GM12874 (cell line): ENCODE data around the gene NSD1.

Experiments
- TF ChIP-seq, protein P1 (sequence below): IDR thresholded peaks from 2 replicates; pipeline ENCODE4 v1.5.1; 2011; ENCODE audit warnings: low read depth, mild to moderate bottlenecking, control low read depth, low read length, moderate library complexity; ENCODE audit not compliant: insufficient read depth

NSD1 gene

GRCh38 chr5:177338251-177339106 lies 204.9 kb downstream of the NSD1 start:
- TF ChIP-seq, protein P1, sequence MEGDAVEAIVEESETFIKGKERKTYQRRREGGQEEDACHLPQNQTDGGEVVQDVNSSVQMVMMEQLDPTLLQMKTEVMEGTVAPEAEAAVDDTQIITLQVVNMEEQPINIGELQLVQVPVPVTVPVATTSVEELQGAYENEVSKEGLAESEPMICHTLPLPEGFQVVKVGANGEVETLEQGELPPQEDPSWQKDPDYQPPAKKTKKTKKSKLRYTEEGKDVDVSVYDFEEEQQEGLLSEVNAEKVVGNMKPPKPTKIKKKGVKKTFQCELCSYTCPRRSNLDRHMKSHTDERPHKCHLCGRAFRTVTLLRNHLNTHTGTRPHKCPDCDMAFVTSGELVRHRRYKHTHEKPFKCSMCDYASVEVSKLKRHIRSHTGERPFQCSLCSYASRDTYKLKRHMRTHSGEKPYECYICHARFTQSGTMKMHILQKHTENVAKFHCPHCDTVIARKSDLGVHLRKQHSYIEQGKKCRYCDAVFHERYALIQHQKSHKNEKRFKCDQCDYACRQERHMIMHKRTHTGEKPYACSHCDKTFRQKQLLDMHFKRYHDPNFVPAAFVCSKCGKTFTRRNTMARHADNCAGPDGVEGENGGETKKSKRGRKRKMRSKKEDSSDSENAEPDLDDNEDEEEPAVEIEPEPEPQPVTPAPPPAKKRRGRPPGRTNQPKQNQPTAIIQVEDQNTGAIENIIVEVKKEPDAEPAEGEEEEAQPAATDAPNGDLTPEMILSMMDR: no peak

DNA sequence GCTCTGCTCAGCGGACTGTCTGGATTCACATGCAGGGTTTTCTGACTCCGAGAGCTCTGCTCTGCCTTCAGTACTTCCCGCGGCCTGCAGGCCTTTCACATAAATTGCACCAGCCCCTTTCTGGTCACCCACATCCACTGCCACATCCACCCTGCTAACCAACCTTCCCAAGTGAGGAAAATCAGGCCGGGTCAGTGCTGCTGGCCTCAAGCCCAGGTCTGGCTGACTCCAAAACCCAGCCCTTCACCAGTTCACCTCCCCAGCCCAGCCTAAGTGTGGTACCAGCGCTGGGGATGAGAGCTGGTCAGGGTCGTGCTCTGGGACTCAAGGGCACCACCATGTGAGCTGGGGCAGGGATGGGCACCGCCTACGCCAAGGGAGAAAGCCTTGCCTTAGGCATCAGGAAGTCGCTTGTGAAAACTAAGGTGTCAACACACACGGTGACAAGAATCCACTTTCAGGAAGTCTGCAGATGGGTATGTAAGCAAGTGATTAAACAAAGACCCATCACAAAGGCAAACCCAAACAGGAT lies 205.6 kb downstream of the NSD1 start:
- TF ChIP-seq, protein P1: no peak

DNA sequence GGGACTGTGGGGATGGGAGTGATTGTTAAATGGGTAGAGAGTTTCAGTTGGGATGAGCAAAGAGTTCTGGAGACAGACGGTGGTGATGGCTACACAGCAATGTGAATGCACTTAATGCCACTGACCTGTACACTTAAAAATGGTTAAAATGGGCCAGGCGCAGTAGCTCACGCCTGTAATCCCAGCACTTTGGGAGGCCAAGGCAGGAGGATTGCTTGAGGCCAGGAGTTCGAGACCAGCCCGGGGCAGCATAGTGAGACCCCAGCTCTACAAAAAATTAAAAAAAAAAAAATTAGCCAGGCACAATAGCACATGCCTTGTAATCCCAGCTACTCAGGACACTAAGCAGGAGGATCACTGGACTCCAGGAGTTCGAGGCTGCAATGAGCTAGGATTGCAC lies 210.2 kb downstream of the NSD1 start:
- TF ChIP-seq, protein P1: no peak

DNA sequence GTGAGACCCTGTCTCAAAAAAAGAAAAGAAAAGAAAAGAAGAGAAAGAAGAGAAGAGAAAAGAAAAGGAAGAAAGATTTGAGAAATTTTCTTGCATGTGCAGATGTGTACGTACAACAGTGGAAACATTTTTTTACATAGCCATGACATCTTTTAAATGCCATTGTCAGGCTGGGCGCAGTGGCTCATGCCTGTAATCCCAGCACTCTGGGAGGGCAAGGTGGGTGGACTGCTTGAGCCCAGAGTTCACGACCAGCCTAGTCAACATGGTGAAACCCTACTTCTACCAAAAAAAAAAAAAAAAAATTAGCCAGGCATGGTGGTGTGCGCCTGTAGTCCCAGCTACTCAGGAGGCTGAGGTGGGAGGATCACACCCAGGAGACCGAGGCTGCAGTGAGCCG lies 211.3 kb downstream of the NSD1 start:
- TF ChIP-seq, protein P1: no peak

GRCh38 chr5:177346820-177347219 lies 213.2 kb downstream of the NSD1 start:
- TF ChIP-seq, protein P1: no peak

DNA sequence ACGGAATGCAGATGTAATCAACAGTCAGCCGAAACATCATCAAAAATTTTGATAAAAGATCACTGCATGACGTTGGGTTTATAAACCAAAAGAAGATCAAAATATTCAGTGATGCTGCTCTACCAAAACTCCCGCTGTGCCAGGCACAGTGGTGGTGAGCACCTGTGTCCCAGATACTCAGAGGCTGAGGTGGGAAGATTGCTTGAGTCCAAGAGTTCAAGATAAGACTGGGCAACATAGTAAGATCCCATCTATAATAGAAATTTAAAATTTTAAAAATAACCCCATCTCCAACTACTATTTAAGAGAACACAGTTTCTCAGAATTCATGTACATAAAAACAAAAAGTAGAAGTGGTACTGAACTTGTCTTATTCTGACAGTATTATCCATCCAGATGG lies 214.1 kb downstream of the NSD1 start:
- TF ChIP-seq, protein P1: no peak

DNA sequence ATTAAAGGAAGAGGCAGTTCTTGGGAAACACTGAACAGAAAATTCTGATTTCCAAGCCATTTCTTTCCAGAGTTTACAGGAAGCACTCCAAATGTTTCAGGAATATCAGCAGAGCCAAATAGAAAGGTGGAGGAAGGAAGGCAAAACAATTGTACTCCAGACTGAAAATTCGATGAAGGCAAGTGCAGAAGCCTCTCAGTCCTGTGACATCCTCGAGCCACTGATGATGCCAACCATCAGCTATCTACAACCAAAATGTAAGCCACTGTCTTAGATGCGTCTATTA lies 215.7 kb downstream of the NSD1 start:
- TF ChIP-seq, protein P1: no peak
